Osteocyte (in vitro differentiated cells): ENCODE results near the gene LENG9. TPM values are rescaled to one million over a fixed set of nuclear protein-coding genes. Genes with fewer than 3 reads are reported as not detected.
"Not testable (repeated sequence)": the region's sequence is repeated elsewhere in the genome, so short reads cannot be mapped to it uniquely, and the experiment has no call there.

Experiments used
- DNase-seq: peaks from one replicate; pipeline ENCODE4 v3.0.0; 2021; ENCODE audit warnings: mixed read lengths; ENCODE audit not compliant: unreplicated experiment; ENCODE audit errors: extremely low spot score
- H3K27ac Mint-ChIP-seq: one replicate; pipeline ENCODE4 v1.8.0; 2021; ENCODE audit warnings: mild to moderate bottlenecking, mixed read lengths; ENCODE audit not compliant: unreplicated experiment
- H3K27me3 Mint-ChIP-seq: one replicate; pipeline ENCODE4 v1.8.0; 2021; ENCODE audit warnings: mixed read lengths; ENCODE audit not compliant: unreplicated experiment
- H3K36me3 Mint-ChIP-seq: one replicate; pipeline ENCODE4 v1.8.0; 2021; ENCODE audit warnings: mixed read lengths; ENCODE audit not compliant: unreplicated experiment
- H3K4me1 Mint-ChIP-seq: one replicate; pipeline ENCODE4 v1.8.0; 2021; ENCODE audit warnings: mixed read lengths; ENCODE audit not compliant: unreplicated experiment
- H3K4me3 Mint-ChIP-seq: one replicate; pipeline ENCODE4 v1.8.0; 2021; ENCODE audit warnings: mild to moderate bottlenecking, moderate library complexity, mixed read lengths; ENCODE audit not compliant: unreplicated experiment
- H3K9me3 Mint-ChIP-seq: one replicate; pipeline ENCODE4 v1.8.0; 2021; ENCODE audit warnings: mixed read lengths; ENCODE audit not compliant: unreplicated experiment
- total RNA-seq: library from RNA; stranded (reverse); gene quantifications from 2 replicates; pipeline ENCODE4 v1.2.1, GENCODE V29; 2021
- TF ChIP-seq, protein P1 (sequence below): fragments of 200-600 bp; sonication (generic); IDR thresholded peaks from 2 replicates; pipeline ENCODE4 v1.5.0; 2021; ENCODE audit warnings: antibody characterized with exemption, mild to moderate bottlenecking, moderate library complexity

LENG9 gene
- total RNA-seq, 1 donor from 2014 or later = 11.0 TPM

DNA sequence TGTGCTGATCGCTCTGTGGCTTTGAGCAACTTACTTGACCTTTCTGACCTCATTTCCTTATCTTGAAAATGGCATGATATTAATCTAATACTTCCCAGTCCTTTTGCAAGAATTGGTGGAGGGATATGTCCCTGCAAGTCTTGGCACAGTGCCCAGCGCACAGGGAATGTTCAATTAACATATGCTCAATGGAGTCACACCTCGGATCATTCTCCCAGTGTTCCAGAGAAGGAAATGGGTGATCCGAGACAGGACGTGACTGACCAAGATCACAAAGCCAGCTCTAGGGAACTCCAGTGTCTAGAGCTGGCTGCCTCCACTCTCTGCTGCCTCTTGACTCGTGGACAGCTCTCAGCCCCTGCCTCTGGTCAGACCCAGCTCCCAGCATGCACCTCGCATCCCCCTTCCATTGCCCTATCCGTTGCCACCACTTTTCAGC lies 5.9 kb upstream of the LENG9 start:
- DNase-seq = no peak
- Mint-ChIP-seq H3K4me3 (no peak overlapping the region), H3K27me3 (no peaks in the 10 kb centered on the region), H3K36me3 (peaks cover 12% of the 10 kb centered on the region), H3K27ac (no peak overlapping the region), H3K4me1 (peaks cover 35% of the 10 kb centered on the region), H3K9me3 (no peaks in the 10 kb centered on the region)
- TF ChIP-seq, protein P1, sequence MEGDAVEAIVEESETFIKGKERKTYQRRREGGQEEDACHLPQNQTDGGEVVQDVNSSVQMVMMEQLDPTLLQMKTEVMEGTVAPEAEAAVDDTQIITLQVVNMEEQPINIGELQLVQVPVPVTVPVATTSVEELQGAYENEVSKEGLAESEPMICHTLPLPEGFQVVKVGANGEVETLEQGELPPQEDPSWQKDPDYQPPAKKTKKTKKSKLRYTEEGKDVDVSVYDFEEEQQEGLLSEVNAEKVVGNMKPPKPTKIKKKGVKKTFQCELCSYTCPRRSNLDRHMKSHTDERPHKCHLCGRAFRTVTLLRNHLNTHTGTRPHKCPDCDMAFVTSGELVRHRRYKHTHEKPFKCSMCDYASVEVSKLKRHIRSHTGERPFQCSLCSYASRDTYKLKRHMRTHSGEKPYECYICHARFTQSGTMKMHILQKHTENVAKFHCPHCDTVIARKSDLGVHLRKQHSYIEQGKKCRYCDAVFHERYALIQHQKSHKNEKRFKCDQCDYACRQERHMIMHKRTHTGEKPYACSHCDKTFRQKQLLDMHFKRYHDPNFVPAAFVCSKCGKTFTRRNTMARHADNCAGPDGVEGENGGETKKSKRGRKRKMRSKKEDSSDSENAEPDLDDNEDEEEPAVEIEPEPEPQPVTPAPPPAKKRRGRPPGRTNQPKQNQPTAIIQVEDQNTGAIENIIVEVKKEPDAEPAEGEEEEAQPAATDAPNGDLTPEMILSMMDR = no peak

DNA sequence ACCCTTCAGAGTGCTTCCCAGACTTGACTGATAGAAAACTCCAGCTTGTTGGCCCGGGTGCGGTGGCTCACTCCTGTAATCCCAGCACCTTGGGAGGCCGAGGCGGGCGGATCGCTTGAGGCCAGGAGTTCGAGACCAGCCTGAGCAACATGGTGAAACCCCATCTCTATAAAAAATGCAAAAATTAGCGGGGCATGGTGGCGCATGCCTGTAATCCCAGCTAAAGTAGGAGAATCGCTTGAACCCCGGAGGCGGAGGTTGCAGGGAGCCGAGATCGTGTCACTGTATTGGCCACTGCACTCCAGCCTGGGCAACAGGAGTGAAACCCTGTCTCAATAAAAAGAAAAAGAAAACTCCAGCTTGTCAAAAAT lies 2.5 kb upstream of the LENG9 start:
- H3K4me3 Mint-ChIP-seq = peak overlapping the region; percentile 26
- not testable (repeated sequence) for DNase-seq, H3K27me3 Mint-ChIP-seq, H3K9me3 Mint-ChIP-seq
- peak overlapping the region; percentile 69 for H3K27ac Mint-ChIP-seq
- peaks cover 40% of the 10 kb centered on the region for H3K4me1 Mint-ChIP-seq
- H3K36me3 Mint-ChIP-seq = peaks cover 12% of the 10 kb centered on the region

DNA sequence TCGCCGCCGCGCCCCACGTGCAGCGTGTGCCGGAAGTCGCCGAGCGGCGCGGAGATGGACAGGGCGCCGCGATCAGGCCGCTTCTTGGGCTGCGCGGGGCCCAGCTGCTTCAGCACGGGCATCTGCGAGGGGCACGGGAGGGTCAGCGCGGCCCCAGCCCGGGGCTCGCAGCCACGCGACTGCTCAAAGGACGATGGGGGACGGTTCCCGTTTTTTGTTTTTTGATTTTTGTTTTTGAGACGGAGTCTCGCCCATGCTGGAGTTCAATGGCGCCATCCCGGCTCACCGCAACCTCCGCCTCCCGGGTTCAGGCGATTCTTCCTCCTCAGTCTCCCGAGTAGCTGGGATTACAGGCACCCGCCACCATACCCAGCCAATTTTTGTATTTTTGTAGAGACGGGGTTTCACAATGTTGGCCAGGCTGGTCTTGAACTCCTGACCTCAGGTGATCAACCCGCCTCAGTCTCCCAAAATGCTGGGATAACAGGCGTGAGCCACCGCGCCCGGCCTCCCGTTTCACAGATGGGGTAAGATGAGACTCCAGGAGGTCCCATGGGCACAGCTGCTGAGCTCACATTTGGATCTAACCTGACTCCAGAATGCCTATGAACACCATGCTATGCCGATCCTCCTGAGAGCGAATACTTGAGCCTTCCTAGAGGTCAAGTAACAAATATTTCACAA lies 2.0 kb upstream of the LENG9 start:
- peaks cover 12% of the 10 kb centered on the region for H3K36me3 Mint-ChIP-seq
- H3K27me3 Mint-ChIP-seq = no peaks in the 10 kb centered on the region
- TF ChIP-seq, protein P1 = no peak
- H3K4me1 Mint-ChIP-seq = peaks cover 37% of the 10 kb centered on the region
- H3K9me3 Mint-ChIP-seq = no peaks in the 10 kb centered on the region
- H3K4me3 Mint-ChIP-seq = peak overlapping the region; percentile 26
- H3K27ac Mint-ChIP-seq = peak overlapping the region; percentile 69
- DNase-seq = no peak

DNA sequence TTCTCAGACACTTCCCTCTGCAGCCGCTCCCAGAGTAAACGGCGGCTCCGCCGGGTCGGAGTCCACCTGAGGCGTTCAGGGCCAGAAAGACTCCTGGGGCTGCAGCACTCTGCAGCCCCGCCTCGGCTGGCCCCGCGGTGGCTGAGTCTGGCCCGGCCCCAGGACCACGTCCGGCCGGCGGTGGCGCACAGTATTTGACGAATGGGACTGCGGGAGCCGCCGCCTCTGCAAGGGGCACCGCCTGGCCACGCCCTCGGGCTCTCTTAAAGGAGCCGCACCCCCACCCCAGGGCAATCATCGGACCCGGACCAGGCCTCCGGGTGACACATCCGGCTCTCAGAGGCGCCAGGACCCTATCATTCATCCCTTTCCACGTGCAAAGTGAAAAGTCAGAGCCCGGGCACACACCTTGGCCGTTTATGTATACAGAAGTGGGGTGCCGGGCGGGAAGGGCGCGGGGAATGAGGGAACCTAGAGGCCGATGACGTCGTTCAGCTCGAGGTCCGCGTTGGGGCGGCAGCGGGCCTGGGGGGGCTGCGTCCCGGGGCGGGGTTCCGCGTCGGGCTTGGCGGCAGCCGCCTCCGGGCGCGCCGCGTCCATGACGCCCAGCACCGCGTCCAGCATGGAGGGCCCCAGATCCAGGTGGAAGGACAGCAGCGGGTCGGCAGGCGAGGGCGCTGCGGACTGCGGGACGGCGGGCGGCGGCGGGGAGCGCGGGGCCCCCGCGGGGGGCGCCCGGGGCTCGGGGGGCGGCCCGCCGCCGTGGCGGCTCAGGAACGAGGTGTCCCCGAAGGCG lies 1.2 kb upstream of the LENG9 start:
- peak; percentile 95 for DNase-seq
- Mint-ChIP-seq H3K27me3 (no peaks in the 10 kb centered on the region), H3K27ac (peak overlapping the region; percentile 98), H3K4me1 (peaks cover 30% of the 10 kb centered on the region), H3K9me3 (no peaks in the 10 kb centered on the region), H3K36me3 (peaks cover 10% of the 10 kb centered on the region), H3K4me3 (peak overlapping the region; percentile 82)
- TF ChIP-seq, protein P1 = no peak

DNA sequence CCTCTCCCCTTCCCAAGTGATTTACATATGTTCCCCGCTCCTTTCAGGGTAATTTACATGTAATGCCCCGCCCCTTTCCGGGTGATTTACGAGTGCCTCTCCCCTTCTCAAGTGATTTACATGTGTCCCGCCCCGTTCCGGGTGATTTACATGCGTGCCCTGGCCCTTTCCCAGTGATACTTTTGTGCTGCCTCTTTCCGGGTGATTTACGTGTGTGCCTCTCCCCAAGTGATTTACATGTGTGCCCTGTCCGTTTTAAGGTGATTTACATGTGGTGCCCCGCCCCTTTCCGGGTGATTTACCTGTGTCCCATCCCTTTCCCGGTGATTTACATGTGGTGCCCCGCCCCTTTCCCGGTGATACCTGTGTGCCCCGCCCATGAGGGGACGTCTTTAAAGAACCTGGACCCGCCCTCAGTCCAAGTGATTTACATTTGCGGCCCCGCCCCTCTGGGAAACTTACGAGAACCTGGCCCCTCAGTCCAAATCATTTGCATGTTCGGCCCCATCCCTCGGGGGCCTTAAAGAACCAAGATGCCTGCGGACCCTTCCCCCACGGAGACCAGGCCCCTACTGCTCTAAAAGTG lies 559 bp upstream of the LENG9 start:
- H3K4me1 Mint-ChIP-seq = peaks cover 31% of the 10 kb centered on the region
- H3K27ac Mint-ChIP-seq = peak overlapping the region; percentile 98
- no peak for DNase-seq
- H3K4me3 Mint-ChIP-seq = peak overlapping the region; percentile 82
- H3K9me3 Mint-ChIP-seq = no peaks in the 10 kb centered on the region
- H3K27me3 Mint-ChIP-seq = no peaks in the 10 kb centered on the region
- TF ChIP-seq, protein P1 = no peak
- H3K36me3 Mint-ChIP-seq = peaks cover 10% of the 10 kb centered on the region
